Measurements from ENCODE around the gene STMND1. TPM values are rescaled to one million over a fixed set of nuclear protein-coding genes. Genes with fewer than 3 reads are reported as not detected.

STMND1 gene
- total RNA-seq, 1 experiment from 2014 or later, result not detected

DNA sequence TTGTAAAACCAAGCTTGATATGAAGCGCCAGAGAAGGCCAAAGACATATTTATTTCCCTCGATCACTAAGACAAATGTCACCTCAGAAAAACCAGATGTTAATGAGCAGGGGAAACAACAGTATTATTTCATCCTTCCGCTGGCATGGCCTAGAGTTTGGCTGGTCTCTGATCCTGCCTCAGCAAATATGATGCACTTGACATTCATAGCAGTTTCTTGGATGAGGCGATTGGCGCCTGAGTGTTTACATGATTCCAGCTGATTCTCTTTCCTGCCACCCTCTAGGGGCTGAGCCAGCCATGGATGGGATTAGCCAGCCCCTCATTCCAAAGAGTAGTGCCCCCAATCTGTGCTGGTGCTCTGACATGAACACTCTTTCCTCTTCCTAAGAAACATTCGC lies 67.9 kb downstream of the STMND1 start:
- intact Hi-C loops (cut with micrococcal nuclease; ENCODE audit: unreplicated experiment), result no loop called here
- Histone ChIP-seq H3K27me3 (replicated peaks; ENCODE audit: control insufficient read depth, insufficient read depth, low read length) (no peaks in the 10 kb centered on the region), H3K4me1 (no peaks in the 10 kb centered on the region), H3K9me3 (no peaks in the 10 kb centered on the region), H3K36me3 (ENCODE audit: control insufficient read depth, insufficient read depth, low read length) (no peaks in the 10 kb centered on the region), H3K4me3 (ENCODE audit: low read depth, low read length) (no peak overlapping the region)
- Mint-ChIP-seq H3K4me3 (ENCODE audit: unreplicated experiment) (no peak overlapping the region), H3K4me1 (ENCODE audit: low read depth, unreplicated experiment) (no peaks in the 10 kb centered on the region), H3K27me3 (ENCODE audit: insufficient read depth, unreplicated experiment) (peaks cover 3% of the 10 kb centered on the region), H3K27ac (ENCODE audit: unreplicated experiment) (no peak overlapping the region), H3K9me3 (ENCODE audit: unreplicated experiment) (peaks cover 2% of the 10 kb centered on the region), H3K36me3 (ENCODE audit: insufficient read depth, unreplicated experiment) (no peaks in the 10 kb centered on the region)
- no peak for DNase-seq
- ChIA-PET CTCF (interaction anchor here (0.6 kb wide), 1 partner anchor 448 kb away, joined by 3 read pairs; no protein-coding TSS in a partner anchor), POLR2A (no interaction called here)
- BruUV-seq (replicated peaks), result no TSS peak
- TF ChIP-seq, protein P1, sequence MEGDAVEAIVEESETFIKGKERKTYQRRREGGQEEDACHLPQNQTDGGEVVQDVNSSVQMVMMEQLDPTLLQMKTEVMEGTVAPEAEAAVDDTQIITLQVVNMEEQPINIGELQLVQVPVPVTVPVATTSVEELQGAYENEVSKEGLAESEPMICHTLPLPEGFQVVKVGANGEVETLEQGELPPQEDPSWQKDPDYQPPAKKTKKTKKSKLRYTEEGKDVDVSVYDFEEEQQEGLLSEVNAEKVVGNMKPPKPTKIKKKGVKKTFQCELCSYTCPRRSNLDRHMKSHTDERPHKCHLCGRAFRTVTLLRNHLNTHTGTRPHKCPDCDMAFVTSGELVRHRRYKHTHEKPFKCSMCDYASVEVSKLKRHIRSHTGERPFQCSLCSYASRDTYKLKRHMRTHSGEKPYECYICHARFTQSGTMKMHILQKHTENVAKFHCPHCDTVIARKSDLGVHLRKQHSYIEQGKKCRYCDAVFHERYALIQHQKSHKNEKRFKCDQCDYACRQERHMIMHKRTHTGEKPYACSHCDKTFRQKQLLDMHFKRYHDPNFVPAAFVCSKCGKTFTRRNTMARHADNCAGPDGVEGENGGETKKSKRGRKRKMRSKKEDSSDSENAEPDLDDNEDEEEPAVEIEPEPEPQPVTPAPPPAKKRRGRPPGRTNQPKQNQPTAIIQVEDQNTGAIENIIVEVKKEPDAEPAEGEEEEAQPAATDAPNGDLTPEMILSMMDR (IDR thresholded peaks at IDR 0.05; ENCODE audit: insufficient read depth in 1 of 2, low read depth in 1 of 2, low read length in 1 of 2, severe bottlenecking in 1 of 2, unreplicated experiment in 1 of 2), result no peak

DNA sequence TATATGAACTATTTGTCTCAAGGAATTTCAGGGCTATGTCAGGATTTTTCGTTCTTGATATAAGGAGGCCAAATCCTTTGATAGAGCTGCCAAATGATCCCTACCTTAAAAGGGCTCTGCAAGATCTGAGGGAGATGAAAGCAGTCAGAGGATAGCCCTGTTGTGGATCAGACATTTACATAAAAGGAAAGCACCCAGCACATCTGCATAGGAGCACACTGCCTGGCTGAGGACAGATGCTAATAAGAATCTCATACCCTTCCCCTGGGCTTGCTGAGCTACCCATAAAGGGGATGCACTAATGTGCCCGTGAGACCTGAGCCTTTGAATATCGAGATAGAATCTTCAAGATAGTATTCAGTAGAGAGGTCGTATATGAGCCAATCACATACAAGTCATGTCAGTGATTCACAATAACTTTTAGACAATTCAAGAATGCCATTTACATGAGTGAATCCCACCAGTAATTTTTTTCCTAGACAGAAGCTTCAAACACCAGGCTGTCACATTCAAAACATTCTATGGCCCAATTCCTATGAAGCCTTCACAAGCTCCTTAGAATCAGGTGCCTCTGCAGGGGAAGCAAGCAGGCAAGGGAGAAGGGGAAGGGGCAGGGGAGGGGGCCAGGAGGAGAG lies 71.1 kb downstream of the STMND1 start:
- ChIA-PET POLR2A (no interaction called here), CTCF (interaction anchor here (0.6 kb wide), 1 partner anchor 9 kb away, joined by 4 read pairs; no protein-coding TSS in a partner anchor)
- Histone ChIP-seq H3K4me1 (no peaks in the 10 kb centered on the region), H3K27me3 (replicated peaks; ENCODE audit: control insufficient read depth, insufficient read depth, low read length) (no peaks in the 10 kb centered on the region), H3K36me3 (ENCODE audit: control insufficient read depth, insufficient read depth, low read length) (no peaks in the 10 kb centered on the region), H3K9me3 (no peaks in the 10 kb centered on the region), H3K4me3 (ENCODE audit: low read depth, low read length) (no peak overlapping the region)
- H3K4me3 Mint-ChIP-seq (ENCODE audit: unreplicated experiment), result no peak overlapping the region
- no peak for DNase-seq
- H3K27me3 Mint-ChIP-seq (ENCODE audit: insufficient read depth, unreplicated experiment), result peaks cover 7% of the 10 kb centered on the region
- TF ChIP-seq, protein P1 (IDR thresholded peaks at IDR 0.05; ENCODE audit: insufficient read depth in 1 of 2, low read depth in 1 of 2, low read length in 1 of 2, severe bottlenecking in 1 of 2, unreplicated experiment in 1 of 2), result no peak
- no peak overlapping the region for H3K27ac Mint-ChIP-seq (ENCODE audit: unreplicated experiment)
- H3K36me3 Mint-ChIP-seq (ENCODE audit: insufficient read depth, unreplicated experiment), result no peaks in the 10 kb centered on the region
- no peaks in the 10 kb centered on the region for H3K4me1 Mint-ChIP-seq (ENCODE audit: low read depth, unreplicated experiment)
- intact Hi-C loops (cut with micrococcal nuclease; ENCODE audit: unreplicated experiment), result no loop called here
- no peaks in the 10 kb centered on the region for H3K9me3 Mint-ChIP-seq (ENCODE audit: unreplicated experiment)
- BruUV-seq (replicated peaks), result no TSS peak

DNA sequence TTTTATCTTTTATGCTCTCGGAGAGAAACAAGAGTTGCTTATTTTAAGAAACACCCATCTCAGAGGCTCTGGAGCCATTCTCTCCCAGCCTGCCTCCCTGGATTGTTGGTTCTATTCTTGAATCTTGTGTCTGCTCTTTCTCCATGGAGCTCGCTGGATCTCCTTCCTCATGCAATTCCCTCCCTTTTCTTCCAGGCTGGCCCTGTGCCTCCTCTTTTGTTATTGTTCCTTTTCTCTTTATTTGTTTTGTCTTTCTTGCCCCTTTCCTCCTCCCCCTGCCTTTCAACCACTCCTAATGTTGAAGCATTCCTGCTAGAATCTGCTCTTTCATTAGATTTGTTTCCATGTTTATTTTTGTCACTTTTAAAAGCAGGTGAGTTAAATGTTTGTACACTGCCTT lies 76.5 kb downstream of the STMND1 start:
- Mint-ChIP-seq H3K36me3 (ENCODE audit: insufficient read depth, unreplicated experiment) (no peaks in the 10 kb centered on the region), H3K27ac (ENCODE audit: unreplicated experiment) (no peak overlapping the region), H3K4me3 (ENCODE audit: unreplicated experiment) (no peak overlapping the region), H3K9me3 (ENCODE audit: unreplicated experiment) (no peaks in the 10 kb centered on the region), H3K4me1 (ENCODE audit: low read depth, unreplicated experiment) (no peaks in the 10 kb centered on the region), H3K27me3 (ENCODE audit: insufficient read depth, unreplicated experiment) (peaks cover 13% of the 10 kb centered on the region)
- no peaks in the 10 kb centered on the region for H3K9me3 ChIP-seq
- no TSS peak for BruUV-seq (replicated peaks)
- no peaks in the 10 kb centered on the region for H3K27me3 ChIP-seq (replicated peaks; ENCODE audit: control insufficient read depth, insufficient read depth, low read length)
- POLR2A ChIA-PET, result no interaction called here
- TF ChIP-seq, protein P1 (IDR thresholded peaks at IDR 0.05; ENCODE audit: insufficient read depth in 1 of 2, low read depth in 1 of 2, low read length in 1 of 2, severe bottlenecking in 1 of 2, unreplicated experiment in 1 of 2), result no peak
- no peak for DNase-seq
- CTCF ChIA-PET, result interaction anchor here (0.5 kb wide), 1 partner anchor 9 kb away, joined by 3 read pairs; no protein-coding TSS in a partner anchor
- no peak overlapping the region for H3K4me3 ChIP-seq (ENCODE audit: low read depth, low read length)
- H3K36me3 ChIP-seq (ENCODE audit: control insufficient read depth, insufficient read depth, low read length), result no peaks in the 10 kb centered on the region
- intact Hi-C loops (cut with micrococcal nuclease; ENCODE audit: unreplicated experiment), result no loop called here
- H3K4me1 ChIP-seq, result no peaks in the 10 kb centered on the region
